Measurements from ENCODE around the gene ENTPD2. TPM values are rescaled to one million over a fixed set of nuclear protein-coding genes. Genes with fewer than 3 reads are reported as not detected.

Gene ENTPD2
- total RNA-seq, 1 experiment from 2014 or later = 4.0 TPM

DNA sequence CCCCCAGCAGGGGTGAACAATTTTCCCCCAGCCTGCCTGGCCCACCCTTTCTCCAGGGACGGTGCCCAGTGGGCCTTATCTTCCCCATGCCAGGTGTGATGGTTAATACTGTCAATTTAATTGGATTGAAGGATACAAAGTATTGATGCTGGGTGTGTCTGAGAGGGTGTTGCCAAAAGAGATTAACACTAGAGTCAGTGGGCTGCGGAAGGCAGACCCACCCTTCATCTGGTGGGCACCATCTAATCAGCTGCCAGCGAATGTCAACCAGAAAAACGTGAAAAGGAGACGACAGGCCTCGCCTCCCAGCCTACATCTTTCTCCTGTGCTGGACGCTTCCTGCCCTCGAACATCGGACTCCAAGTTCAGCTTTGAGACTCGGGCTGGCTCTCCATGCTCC is 16.4 kb downstream of the ENTPD2 start:
- H3K79me1 ChIP-seq (ENCODE audit: insufficient read depth, low read depth, low read length, poor library complexity, severe bottlenecking) = no peaks in the 10 kb centered on the region
- H2BK12ac ChIP-seq (ENCODE audit: insufficient read length, low read depth, low read length) = no peak overlapping the region
- no peaks in the 10 kb centered on the region for H4K20me1 ChIP-seq (ENCODE audit: control insufficient read depth, insufficient read depth, insufficient read length)
- no peak overlapping the region for H3K27ac ChIP-seq (ENCODE audit: insufficient read length, low read depth, low read length)
- H4K5ac ChIP-seq (ENCODE audit: insufficient read length, low read depth, low read length) = no peak overlapping the region
- no peak overlapping the region for H2AK5ac ChIP-seq (ENCODE audit: insufficient read length, low read length)
- H3K4ac ChIP-seq (ENCODE audit: low read depth, low read length) = no peak overlapping the region
- no peak overlapping the region for H3K4me2 ChIP-seq (ENCODE audit: insufficient read depth, insufficient read length, low read length)
- Mint-ChIP-seq H3K27me3 (ENCODE audit: low read depth) (peaks cover 17% of the 10 kb centered on the region), H3K36me3 (ENCODE audit: insufficient read depth in 1 of 3, low read depth in 3 of 3) (peaks cover 0 to 14% (median 5%) of the 10 kb centered on the region in 3 experiments; a peak in 5 of 7 replicates), H3K4me1 (no peaks in the 10 kb centered on the region; a peak in 1 of 4 replicates), H3K4me3 (no peak overlapping the region), H3K27ac (no peak overlapping the region), H3K9me3 (no peaks in the 10 kb centered on the region)
- H3T11ph ChIP-seq (ENCODE audit: low read length) = no peak overlapping the region
- H4K8ac ChIP-seq (replicated peaks; ENCODE audit: insufficient read length, low read depth, low read length) = no peak overlapping the region
- no peak overlapping the region for H3K18ac ChIP-seq (ENCODE audit: insufficient read length, low read depth, low read length)
- H3K9me3 ChIP-seq (ENCODE audit: control insufficient read depth, low read depth, low read length) = no peaks in the 10 kb centered on the region
- H3K27me3 ChIP-seq (ENCODE audit: insufficient read depth, low read length) = no peaks in the 10 kb centered on the region
- no peak overlapping the region for H2AFZ ChIP-seq (ENCODE audit: low read length)
- H2BK5ac ChIP-seq (ENCODE audit: insufficient read length, low read length) = no peak overlapping the region
- WGBS (ENCODE audit: extremely low coverage, insufficient read length, low lambda C conversion rate) = no CpG with 5 or more reads among the region's 10 CpGs
- TF ChIP-seq, protein P1, sequence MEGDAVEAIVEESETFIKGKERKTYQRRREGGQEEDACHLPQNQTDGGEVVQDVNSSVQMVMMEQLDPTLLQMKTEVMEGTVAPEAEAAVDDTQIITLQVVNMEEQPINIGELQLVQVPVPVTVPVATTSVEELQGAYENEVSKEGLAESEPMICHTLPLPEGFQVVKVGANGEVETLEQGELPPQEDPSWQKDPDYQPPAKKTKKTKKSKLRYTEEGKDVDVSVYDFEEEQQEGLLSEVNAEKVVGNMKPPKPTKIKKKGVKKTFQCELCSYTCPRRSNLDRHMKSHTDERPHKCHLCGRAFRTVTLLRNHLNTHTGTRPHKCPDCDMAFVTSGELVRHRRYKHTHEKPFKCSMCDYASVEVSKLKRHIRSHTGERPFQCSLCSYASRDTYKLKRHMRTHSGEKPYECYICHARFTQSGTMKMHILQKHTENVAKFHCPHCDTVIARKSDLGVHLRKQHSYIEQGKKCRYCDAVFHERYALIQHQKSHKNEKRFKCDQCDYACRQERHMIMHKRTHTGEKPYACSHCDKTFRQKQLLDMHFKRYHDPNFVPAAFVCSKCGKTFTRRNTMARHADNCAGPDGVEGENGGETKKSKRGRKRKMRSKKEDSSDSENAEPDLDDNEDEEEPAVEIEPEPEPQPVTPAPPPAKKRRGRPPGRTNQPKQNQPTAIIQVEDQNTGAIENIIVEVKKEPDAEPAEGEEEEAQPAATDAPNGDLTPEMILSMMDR (conservative IDR thresholded peaks at IDR 0.05) = no peak
- no peaks in the 10 kb centered on the region for H3K23me2 ChIP-seq (ENCODE audit: insufficient read length, low read depth, low read length, poor library complexity, severe bottlenecking)
- no peak overlapping the region for H2BK15ac ChIP-seq (ENCODE audit: low read depth, low read length)
- no peak overlapping the region for H2BK120ac ChIP-seq (ENCODE audit: low read depth, low read length, poor library complexity, severe bottlenecking)
- no peak overlapping the region for H2BK20ac ChIP-seq (ENCODE audit: low read depth, low read length, poor library complexity, severe bottlenecking)
- no peak overlapping the region for H4K91ac ChIP-seq (ENCODE audit: insufficient read length, low read depth, low read length)
- no peak overlapping the region for H3K56ac ChIP-seq (ENCODE audit: insufficient read length, low read depth, low read length)
- no peak overlapping the region for H3K9ac ChIP-seq (ENCODE audit: extremely low read depth, insufficient read length, low read length)
- H3K14ac ChIP-seq (ENCODE audit: insufficient read depth, low read length) = no peak overlapping the region
- no peaks in the 10 kb centered on the region for H3K79me2 ChIP-seq (ENCODE audit: insufficient read depth, low read length)
- no peak overlapping the region for H3K23ac ChIP-seq (ENCODE audit: insufficient read length, low read depth, low read length)
- no peak for DNase-seq
- no peaks in the 10 kb centered on the region for H3K4me1 ChIP-seq (ENCODE audit: insufficient read depth, low read length)

Data from H9 (cell line).